ENCODE results near the gene PCLO.

DNA sequence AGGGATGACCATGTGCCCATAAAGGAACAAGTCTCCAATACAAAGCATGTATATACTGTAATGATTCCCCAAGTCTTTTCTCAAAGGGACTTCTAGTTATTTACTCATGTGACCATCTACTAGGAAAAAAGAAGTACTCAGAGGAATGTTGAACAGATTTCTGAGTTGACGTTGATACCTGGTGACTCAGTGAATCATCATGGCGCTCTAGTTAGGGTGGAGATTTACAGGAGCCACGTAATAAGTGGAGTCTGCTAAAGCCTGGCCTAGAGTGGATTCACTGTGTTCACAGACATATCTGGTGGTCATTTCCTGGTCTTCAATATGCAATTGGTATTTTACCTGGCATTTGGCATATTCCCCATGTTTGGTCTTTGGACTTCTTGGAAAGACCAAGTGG, 416.9 kb downstream of the PCLO start:
- TF ChIP-seq SP1 (IDR thresholded peaks at IDR 0.05) (no peak), SUZ12 (IDR thresholded peaks at IDR 0.05) (no peak), FOXM1 (IDR thresholded peaks at IDR 0.05; ENCODE audit: borderline replicate concordance) (no peak), HDGF (IDR thresholded peaks at IDR 0.05; ENCODE audit: borderline replicate concordance) (no peak), LEF1 (IDR thresholded peaks at IDR 0.05; ENCODE audit: borderline replicate concordance) (no peak), ELF4 (IDR thresholded peaks at IDR 0.05) (no peak), BHLHE40 (IDR thresholded peaks at IDR 0.05; ENCODE audit: borderline replicate concordance) (no peak), ZNF384 (IDR thresholded peaks at IDR 0.05) (no peak), FOXK2 (IDR thresholded peaks at IDR 0.05) (no peak), TARDBP (IDR thresholded peaks at IDR 0.05) (no peak)
